ENCODE results near the gene KRTAP21-1.

- TF ChIP-seq FOXP2 (optimal IDR thresholded peaks at IDR 0.05; ENCODE audit: control extremely low read depth, extremely low read length, insufficient read depth), result no peak
- no peak for TF ChIP-seq EZH2 (IDR thresholded peaks at IDR 0.05)
Observed at GRCh38 chr21:30713766-30714165, 41.5 kb downstream of the KRTAP21-1 start.
